GM21576 (cell line): ENCODE data around the gene POLE3.
"Not testable (repeated sequence)": the region's sequence is repeated elsewhere in the genome, so short reads cannot be mapped to it uniquely, and the experiment has no call there.

Experiments used
- ATAC-seq: cut with Tn5 transposase; IDR thresholded peaks from one replicate; pipeline ENCODE4 v1.9.1; 2021; ENCODE audit warnings: mild to moderate bottlenecking, moderate library complexity; ENCODE audit not compliant: unreplicated experiment

The POLE3 gene

GRCh38 chr9:113406353-113406752 lies 4.1 kb downstream of the POLE3 start:
- ATAC-seq = not testable (repeated sequence)

GRCh38 chr9:113403646-113404045 lies 6.8 kb downstream of the POLE3 start:
- no peak for ATAC-seq

GRCh38 chr9:113401027-113401792 lies 9.3 kb downstream of the POLE3 start, which contains the start of gene ALAD:
Gene ALAD (minus strand): TSS chr9:113401284. CDS start chr9:113393559, 7,725 bp downstream.
- ATAC-seq = peak; percentile 97

GRCh38 chr9:113399646-113400200 lies 10.8 kb downstream of the POLE3 start:
- ATAC-seq = no peak

- no peak for ATAC-seq
Measured at GRCh38 chr9:113398796-113399195, 11.7 kb downstream of the POLE3 start.

- no peak for ATAC-seq
Measured at GRCh38 chr9:113397203-113397631, 13.3 kb downstream of the POLE3 start.

GRCh38 chr9:113395000-113395861 lies 15.2 kb downstream of the POLE3 start:
- ATAC-seq = no peak

- no peak for ATAC-seq
Measured at GRCh38 chr9:113393281-113393680, 17.2 kb downstream of the POLE3 start.

GRCh38 chr9:113391917-113392316 lies 18.6 kb downstream of the POLE3 start:
- no peak for ATAC-seq

- ATAC-seq = no peak
Measured at GRCh38 chr9:113390192-113390960, 20.1 kb downstream of the POLE3 start.

GRCh38 chr9:113389451-113389850 lies 21.0 kb downstream of the POLE3 start:
- ATAC-seq = no peak

GRCh38 chr9:113388833-113389232 lies 21.6 kb downstream of the POLE3 start:
- no peak for ATAC-seq

- no peak for ATAC-seq
Measured at GRCh38 chr9:113387560-113388230, 22.8 kb downstream of the POLE3 start.

GRCh38 chr9:113386571-113387393 lies 23.7 kb downstream of the POLE3 start:
- ATAC-seq = no peak

GRCh38 chr9:113381909-113382411 lies 28.5 kb downstream of the POLE3 start:
- ATAC-seq = no peak

GRCh38 chr9:113381441-113381840 lies 29.0 kb downstream of the POLE3 start:
- not testable (repeated sequence) for ATAC-seq

GRCh38 chr9:113380869-113381378 lies 29.6 kb downstream of the POLE3 start:
- ATAC-seq = peak; percentile 72

- ATAC-seq = not testable (repeated sequence)
Measured at GRCh38 chr9:113379829-113380210, 30.7 kb downstream of the POLE3 start.
